WTC11 (cell line): ENCODE results near the gene DEPDC5. TPM values are rescaled to one million over a fixed set of nuclear protein-coding genes. Genes with fewer than 3 reads are reported as not detected.

Source experiments
- ATAC-seq: fragments of 200-7000 bp; cut with Tn5 transposase; 2 replicates; pipeline ENCODE4 v1.10.0; 2021; ENCODE audit warnings: mild to moderate bottlenecking, moderate library complexity
- CTCF ChIA-PET: fragments of 300-600 bp; sonication (Branson Sonifier 250); formaldehyde crosslinking; loops from one replicate; lab custom pipeline; 2021; ENCODE audit warnings: antibody characterized with exemption; lab: Charles Lee
- POLR2A ChIA-PET: fragments of 350-600 bp; sonication (Branson Sonifier 250); formaldehyde crosslinking; loops from one replicate; lab custom pipeline; 2021; ENCODE audit warnings: antibody characterized with exemption; lab: Charles Lee
- DNase-seq: peaks from one replicate; pipeline ENCODE4 v3.0.0; 2021; ENCODE audit warnings: low spot score
- H3K27ac Mint-ChIP-seq: 2 replicates; pipeline ENCODE4 v1.8.0; 2021; ENCODE audit warnings: mixed read lengths
- H3K27me3 Mint-ChIP-seq: 2 replicates; pipeline ENCODE4 v1.8.0; 2021; ENCODE audit warnings: low read depth, mild to moderate bottlenecking, moderate library complexity, mixed read lengths
- H3K36me3 Mint-ChIP-seq: 2 replicates; pipeline ENCODE4 v1.8.0; 2021; ENCODE audit warnings: mixed read lengths
- H3K4me1 Mint-ChIP-seq: 2 replicates; pipeline ENCODE4 v1.8.0; 2022; ENCODE audit warnings: mixed read lengths
- H3K4me3 Mint-ChIP-seq: 2 replicates; pipeline ENCODE4 v1.8.0; 2021; ENCODE audit warnings: mild to moderate bottlenecking, moderate library complexity, mixed read lengths
- H3K9me3 Mint-ChIP-seq: 2 replicates; pipeline ENCODE4 v1.8.0; 2021; ENCODE audit warnings: mixed read lengths
- AR ChIP-seq: fragments of 250-450 bp; sonication (Bioruptor Pico); IDR thresholded peaks from 2 replicates; pipeline ENCODE4 v1.9.0; 2021; ENCODE audit warnings: mild to moderate bottlenecking
- ATF1 ChIP-seq: sonication (generic); formaldehyde crosslinking; IDR thresholded peaks from 2 replicates; pipeline ENCODE4 v1.8.1; 2023; ENCODE audit warnings: mild to moderate bottlenecking, moderate library complexity, missing genetic modification reagents
- ATF2 ChIP-seq: sonication (generic); formaldehyde crosslinking; IDR thresholded peaks from 2 replicates; pipeline ENCODE4 v1.8.1; 2022; ENCODE audit warnings: low read depth, missing genetic modification reagents, borderline replicate concordance
- CBFB ChIP-seq: sonication (generic); formaldehyde crosslinking; IDR thresholded peaks from 2 replicates; pipeline ENCODE4 v1.8.1; 2022; ENCODE audit warnings: mild to moderate bottlenecking, low read depth, missing genetic modification reagents
- CDX4 ChIP-seq: fragments of 250-450 bp; sonication (Bioruptor Pico); IDR thresholded peaks from 2 replicates; pipeline ENCODE4 v1.9.0; 2021; ENCODE audit warnings: moderate library complexity, mild to moderate bottlenecking, inconsistent platforms, borderline replicate concordance
- CREB1 ChIP-seq: sonication (generic); formaldehyde crosslinking; IDR thresholded peaks from 2 replicates; pipeline ENCODE4 v1.8.0; 2023; ENCODE audit warnings: mild to moderate bottlenecking, missing genetic modification reagents
- CTCF ChIP-seq: fragments of 200-600 bp; IDR thresholded peaks from 2 replicates; pipeline ENCODE4 v1.8.0; 2022; ENCODE audit warnings: antibody characterized with exemption
- E2F5 ChIP-seq: sonication (generic); formaldehyde crosslinking; IDR thresholded peaks from 2 replicates; pipeline ENCODE4 v1.8.1; 2022; ENCODE audit warnings: mild to moderate bottlenecking, moderate library complexity, missing genetic modification reagents
- FOXJ3 ChIP-seq: sonication (generic); formaldehyde crosslinking; IDR thresholded peaks from 2 replicates; pipeline ENCODE4 v1.9.0; 2021; ENCODE audit warnings: missing genetic modification reagents, mild to moderate bottlenecking, borderline replicate concordance
- FOXP1 ChIP-seq: sonication (generic); formaldehyde crosslinking; IDR thresholded peaks from 2 replicates; pipeline ENCODE4 v1.8.0; 2022; ENCODE audit warnings: missing genetic modification reagents, mild to moderate bottlenecking, moderate library complexity, borderline replicate concordance
- GABPB1 ChIP-seq: sonication (generic); formaldehyde crosslinking; IDR thresholded peaks from 2 replicates; pipeline ENCODE4 v1.8.1; 2023; ENCODE audit warnings: mild to moderate bottlenecking, missing genetic modification reagents
- HMGA2 ChIP-seq: fragments of 250-450 bp; sonication (Bioruptor Pico); IDR thresholded peaks from 2 replicates; pipeline ENCODE4 v1.4.0; 2021; ENCODE audit warnings: mild to moderate bottlenecking, moderate library complexity
- JUN ChIP-seq: sonication (generic); formaldehyde crosslinking; IDR thresholded peaks from 2 replicates; pipeline ENCODE4 v1.8.0; 2023; ENCODE audit warnings: mild to moderate bottlenecking, missing genetic modification reagents
- MYBL2 ChIP-seq: sonication (generic); formaldehyde crosslinking; IDR thresholded peaks from 2 replicates; pipeline ENCODE4 v1.8.1; 2023; ENCODE audit warnings: mild to moderate bottlenecking, moderate library complexity, missing genetic modification reagents
- RELA ChIP-seq: sonication (generic); formaldehyde crosslinking; IDR thresholded peaks from 2 replicates; pipeline ENCODE4 v1.8.1; 2022; ENCODE audit warnings: missing genetic modification reagents, mild to moderate bottlenecking, borderline replicate concordance
- RORB ChIP-seq: fragments of 250-450 bp; sonication (Bioruptor Pico); IDR thresholded peaks from 2 replicates; pipeline ENCODE4 v1.9.0; 2021; ENCODE audit warnings: mild to moderate bottlenecking
- ZNF232 ChIP-seq: sonication (generic); formaldehyde crosslinking; IDR thresholded peaks from 2 replicates; pipeline ENCODE4 v1.8.0; 2022; ENCODE audit warnings: mild to moderate bottlenecking, missing genetic modification reagents
- ZNF396 ChIP-seq: fragments of 250-450 bp; sonication (Bioruptor Pico); IDR thresholded peaks from 2 replicates; pipeline ENCODE4 v1.8.0; 2021; ENCODE audit warnings: mild to moderate bottlenecking, moderate library complexity, borderline replicate concordance
- ZNF423 ChIP-seq: fragments of 250-450 bp; sonication (Bioruptor Pico); IDR thresholded peaks from 2 replicates; pipeline ENCODE4 v2.1.2; 2022; ENCODE audit warnings: mild to moderate bottlenecking, moderate library complexity
- ZNF532 ChIP-seq: fragments of 250-450 bp; sonication (Bioruptor Pico); IDR thresholded peaks from 2 replicates; pipeline ENCODE4 v1.9.0; 2021; ENCODE audit warnings: mild to moderate bottlenecking, borderline replicate concordance
- ZNF671 ChIP-seq: fragments of 250-450 bp; sonication (Bioruptor Pico); IDR thresholded peaks from 2 replicates; pipeline ENCODE4 v1.8.0; 2021; ENCODE audit warnings: mild to moderate bottlenecking
- total RNA-seq: library from RNA; stranded (reverse); gene quantifications from 3 replicates; pipeline ENCODE4 v1.2.3, GENCODE V29; 2021

DEPDC5 gene
- total RNA-seq, 1 experiment from 2014 or later: 40.5 TPM

- TF ChIP-seq JUN (CRISPR knock-in tag) (no peak), ATF2 (no peak), AR (CRISPR knock-in tag) (no peak), ATF1 (CRISPR knock-in tag) (no peak), E2F5 (no peak), CBFB (no peak), ZNF671 (CRISPR knock-in tag) (no peak), RELA (CRISPR knock-in tag) (no peak), ZNF396 (CRISPR knock-in tag) (no peak), MYBL2 (CRISPR knock-in tag) (no peak), GABPB1 (CRISPR knock-in tag) (no peak), ZNF232 (CRISPR knock-in tag) (no peak), CREB1 (CRISPR knock-in tag) (no peak)
- ChIA-PET CTCF (interaction anchor here (0.8 to 1.7 kb wide), 3 partner anchors 18 to 126 kb away, joined by 3 to 8 read pairs (median 3); no protein-coding TSS in a partner anchor), POLR2A (interaction anchor here (0.5 kb wide), 1 partner anchor 42 kb away, joined by 6 read pairs; no protein-coding TSS in a partner anchor)
- H3K4me3 Mint-ChIP-seq: no peak overlapping the region
- no peak overlapping the region; the same call in 1 of the 2 replicates for H3K27ac Mint-ChIP-seq
- H3K27me3 Mint-ChIP-seq: no peaks in the 10 kb centered on the region
- H3K4me1 Mint-ChIP-seq: peaks cover 44% of the 10 kb centered on the region
- ATAC-seq (no peak), DNase-seq (no peak)
- H3K36me3 Mint-ChIP-seq: peaks cover 48% of the 10 kb centered on the region
- H3K9me3 Mint-ChIP-seq: no peaks in the 10 kb centered on the region
Observed at GRCh38 chr22:31952472-31952871, 198.7 kb downstream of the DEPDC5 start.

GRCh38 chr22:31953261-31953660, 199.4 kb downstream of the DEPDC5 start:
- no peak for ATAC-seq
- Mint-ChIP-seq H3K36me3 (peaks cover 44% of the 10 kb centered on the region), H3K27ac (peak overlapping the region; percentile 81), H3K4me1 (peaks cover 43% of the 10 kb centered on the region), H3K4me3 (no peak overlapping the region), H3K27me3 (no peaks in the 10 kb centered on the region), H3K9me3 (no peaks in the 10 kb centered on the region)
- CTCF ChIA-PET: interaction anchor here (1.2 to 1.7 kb wide), 2 partner anchors 17 to 127 kb away, joined by 3 to 8 read pairs; no protein-coding TSS in a partner anchor
- no peak for TF ChIP-seq ZNF532 (CRISPR knock-in tag)
- no peak for TF ChIP-seq FOXP1 (CRISPR knock-in tag)
- TF ChIP-seq FOXJ3: no peak
- no peak for TF ChIP-seq ZNF423 (CRISPR knock-in tag)
- TF ChIP-seq RORB (CRISPR knock-in tag): no peak
- TF ChIP-seq CDX4 (CRISPR knock-in tag): no peak
- TF ChIP-seq HMGA2: no peak
- TF ChIP-seq CTCF: no peak
- TF ChIP-seq, all 79 proteins: peak for 0
- DNase-seq: no peak
- POLR2A ChIA-PET: interaction anchor here (1.3 kb wide), 1 partner anchor 291 kb away, joined by 3 read pairs; the partner anchor contains the start of gene PISD
